CD14-positive monocyte (primary cell): Measurements from ENCODE around the gene IFIT3. TPM values are rescaled to one million over a fixed set of nuclear protein-coding genes. Genes with fewer than 3 reads are reported as not detected.

ENCODE experiments used
- DNase-seq, 3 donors: peaks; one replicate each; pipeline ENCODE4 v3.0.0-alpha.2; 2011 to 2022
- H2AFZ ChIP-seq: 2 replicates; pipeline ENCODE4 v1.6.0; 2012; ENCODE audit warnings: mild to moderate bottlenecking, low read depth, low read length, inconsistent platforms; ENCODE audit not compliant: insufficient read depth, poor library complexity, severe bottlenecking
- H3K27ac ChIP-seq, 2 donors: 1 replicate in 1 of 2; 2 replicates in 1 of 2; pipeline ENCODE4 v1.5.1; 2012 to 2013; ENCODE audit warnings: low read length in 2 of 2, control low read depth in 1 of 2, inconsistent platforms in 1 of 2, low read depth in 1 of 2, mild to moderate bottlenecking in 1 of 2
- H3K27me3 ChIP-seq, 2 donors: one replicate each; pipeline versions ENCODE4 v1.6.0 to v1.6.1; 2011 to 2013; ENCODE audit warnings: low read length in 2 of 2; ENCODE audit not compliant: control insufficient read depth in 2 of 2, insufficient read depth in 2 of 2
- H3K36me3 ChIP-seq, 2 donors: replicated peaks in 1 of 2; 1 replicate in 1 of 2; 2 replicates in 1 of 2; pipeline versions ENCODE4 v1.5.1 to v1.6.1; 2012 to 2013; ENCODE audit warnings: low read length in 2 of 2, control low read depth in 1 of 2, inconsistent platforms in 1 of 2, mild to moderate bottlenecking in 1 of 2; ENCODE audit not compliant: insufficient read depth in 2 of 2, control insufficient read depth in 1 of 2
- H3K4me1 ChIP-seq, 2 donors: 1 replicate in 1 of 2; 2 replicates in 1 of 2; pipeline versions ENCODE4 v1.5.1 to v1.6.1; 2012 to 2013; ENCODE audit warnings: low read length in 2 of 2, control low read depth in 1 of 2, inconsistent platforms in 1 of 2, mild to moderate bottlenecking in 1 of 2, moderate library complexity in 1 of 2; ENCODE audit not compliant: insufficient read depth in 2 of 2, control insufficient read depth in 1 of 2
- H3K4me2 ChIP-seq: replicated peaks from 2 replicates; pipeline ENCODE3; 2012; ENCODE audit warnings: low read length, moderate library complexity, mild to moderate bottlenecking; ENCODE audit not compliant: poor library complexity, severe bottlenecking; ENCODE audit errors: extremely low read depth
- H3K4me3 ChIP-seq, 3 experiments: fragments of 200-600 bp in 1 of 3; sonication (generic) in 1 of 3; replicated peaks in 1 of 3; 1 replicate in 2 of 3; 2 replicates in 1 of 3; pipeline ENCODE4 v1.5.1; 2011 to 2013; ENCODE audit warnings: low read length in 3 of 3, mild to moderate bottlenecking in 3 of 3, control low read depth in 2 of 3, low read depth in 2 of 3, inconsistent platforms in 1 of 3, moderate library complexity in 1 of 3
- H3K79me2 ChIP-seq: 2 replicates; pipeline ENCODE4 v1.6.0; 2012; ENCODE audit warnings: mild to moderate bottlenecking, control low read depth, inconsistent platforms, low read length, moderate library complexity; ENCODE audit not compliant: insufficient read depth
- H3K9ac ChIP-seq: 2 replicates; pipeline ENCODE4 v1.6.0; 2017; ENCODE audit warnings: low read length, mild to moderate bottlenecking; ENCODE audit not compliant: insufficient read depth, poor library complexity, severe bottlenecking
- H3K9me3 ChIP-seq, 2 donors: replicated peaks in 1 of 2; 1 replicate in 1 of 2; 2 replicates in 1 of 2; pipeline versions ENCODE4 v1.5.1 to v1.6.1; 2012 to 2013; ENCODE audit warnings: low read length in 2 of 2, control low read depth in 1 of 2; ENCODE audit not compliant: control insufficient read depth in 1 of 2, insufficient read depth in 1 of 2
- H4K20me1 ChIP-seq: 2 replicates; pipeline ENCODE4 v1.6.0; 2012; ENCODE audit warnings: mild to moderate bottlenecking, low read length, control low read depth, moderate library complexity; ENCODE audit not compliant: insufficient read depth
- H3K27ac Mint-ChIP-seq, 7 donors: one replicate each; pipeline ENCODE4 v1.8.0; 2020; ENCODE audit warnings: mild to moderate bottlenecking in 7 of 7, mixed read lengths in 7 of 7, moderate library complexity in 6 of 7, inconsistent platforms in 2 of 7
- H3K27me3 Mint-ChIP-seq, 3 donors: one replicate each; pipeline ENCODE4 v1.8.0; 2021 to 2022; ENCODE audit warnings: low read depth in 3 of 3, mild to moderate bottlenecking in 3 of 3, mixed read lengths in 3 of 3, moderate library complexity in 3 of 3, inconsistent platforms in 1 of 3
- H3K36me3 Mint-ChIP-seq, 2 donors: one replicate each; pipeline ENCODE4 v1.8.0; 2020; ENCODE audit warnings: mixed read lengths in 2 of 2, inconsistent platforms in 1 of 2, mild to moderate bottlenecking in 1 of 2
- H3K4me1 Mint-ChIP-seq: one replicate; pipeline ENCODE4 v1.8.0; 2020; ENCODE audit warnings: mild to moderate bottlenecking, mixed read lengths
- H3K4me3 Mint-ChIP-seq, 2 donors: one replicate each; pipeline ENCODE4 v1.8.0; 2020; ENCODE audit warnings: mild to moderate bottlenecking in 2 of 2, mixed read lengths in 2 of 2, moderate library complexity in 1 of 2
- H3K9me3 Mint-ChIP-seq, 7 donors: one replicate each; pipeline ENCODE4 v1.8.0; 2020 to 2022; ENCODE audit warnings: mixed read lengths in 7 of 7, mild to moderate bottlenecking in 6 of 7, moderate library complexity in 6 of 7, inconsistent platforms in 2 of 7
- CTCF ChIP-seq: fragments of 200-600 bp; IDR thresholded peaks from one replicate; pipeline ENCODE4 v1.8.0; 2022; ENCODE audit warnings: antibody characterized with exemption, mild to moderate bottlenecking
- WGBS: methylation state at CpG from one replicate; pipeline ENCODE4 v1.1.5; 2013; ENCODE audit warnings: missing lambda C conversion rate; ENCODE audit not compliant: insufficient coverage; 5-methylcytosine and 5-hydroxymethylcytosine counted together
- intact Hi-C, 2 donors: fragments of 100-400 bp; cut with micrococcal nuclease; formaldehyde crosslinking; loops; one replicate each; pipeline versions ENCODE4 v1.15.0 to v1.15.1; 2023
- polyA plus RNA-seq, 3 donors: library from polyadenylated mRNA; depleted of rRNA in 1 of 3; unstranded in 2 of 3; stranded (reverse) in 1 of 3; fragments of 300-500 nt in 2 of 3; fragments of >200 nt in 1 of 3; fragmentation: Illumina TruSeq in 2 of 3; gene quantifications; 1 replicate in 2 of 3; 2 replicates in 1 of 3; pipeline ENCODE4 v1.2.3, GENCODE V29; 2012 to 2021

Gene IFIT3
- polyA plus RNA-seq, 3 donors: 13.8 to 38.0 (median 26.4) TPM

GRCh38 chr10:89363729-89364442 lies 36.1 kb downstream of the IFIT3 start:
- no peak overlapping the region for H3K4me3 Mint-ChIP-seq

GRCh38 chr10:89364531-89364930 lies 36.7 kb downstream of the IFIT3 start:
- Histone ChIP-seq H4K20me1 (no peaks in the 10 kb centered on the region), H3K9me3 (no peaks in the 10 kb centered on the region), H3K4me3 (no peak overlapping the region), H3K27ac (no peak overlapping the region), H2AFZ (no peak overlapping the region), H3K79me2 (no peaks in the 10 kb centered on the region), H3K27me3 (no peaks in the 10 kb centered on the region), H3K36me3 (no peaks in the 10 kb centered on the region), H3K4me2 (no peak overlapping the region), H3K9ac (no peak overlapping the region), H3K4me1 (peaks cover 18 to 23% of the 10 kb centered on the region in 2 donors)
- no peak for TF ChIP-seq CTCF
- DNase-seq: peak in 2 of 3 donors; percentile 38 to 48
- H3K36me3 Mint-ChIP-seq: no peaks in the 10 kb centered on the region
- H3K27me3 Mint-ChIP-seq: peaks cover 0 to 3% (median 0%) of the 10 kb centered on the region in 3 donors
- peak overlapping the region in 1 of 7 donors; percentile 15 for H3K27ac Mint-ChIP-seq
- peaks cover 30% of the 10 kb centered on the region for H3K4me1 Mint-ChIP-seq
- H3K4me3 Mint-ChIP-seq: peak overlapping the region in 1 of 2 donors; percentile 22
- intact Hi-C loops: no loop called here
- no CpG with 5 or more reads among the region's 1 CpG for WGBS
- peaks cover 0 to 2% (median 0%) of the 10 kb centered on the region in 7 donors for H3K9me3 Mint-ChIP-seq

More at GRCh38 chr10:89363729-89364442, 36.1 kb downstream of the IFIT3 start:
- H3K4me3 ChIP-seq: no peak overlapping the region
- H3K27me3 ChIP-seq: no peaks in the 10 kb centered on the region
- H2AFZ ChIP-seq: no peak overlapping the region
- H3K27ac ChIP-seq: peak overlapping the region in 1 of 2 donors; percentile 28
- no peak overlapping the region for H3K4me2 ChIP-seq
- no peaks in the 10 kb centered on the region for H3K36me3 Mint-ChIP-seq
- no peaks in the 10 kb centered on the region for H3K9me3 ChIP-seq
- H3K9ac ChIP-seq: no peak overlapping the region
- WGBS: 40% methylated on average over 3 of the region's 6 CpGs
- no peaks in the 10 kb centered on the region for H4K20me1 ChIP-seq
- H3K9me3 Mint-ChIP-seq: peaks cover 0 to 2% (median 0%) of the 10 kb centered on the region in 7 donors
- H3K27me3 Mint-ChIP-seq: peaks cover 0 to 3% (median 0%) of the 10 kb centered on the region in 3 donors
- no peaks in the 10 kb centered on the region for H3K79me2 ChIP-seq
- intact Hi-C loops: no loop called here
- H3K27ac Mint-ChIP-seq: peak overlapping the region in 3 of 7 donors; percentile 2 to 61 (median 19)
- H3K36me3 ChIP-seq: no peaks in the 10 kb centered on the region
- TF ChIP-seq CTCF: no peak
- peaks cover 13 to 18% of the 10 kb centered on the region in 2 donors for H3K4me1 ChIP-seq
- H3K4me1 Mint-ChIP-seq: peaks cover 25% of the 10 kb centered on the region
- no peak for DNase-seq
